Eye (tissue), 1 donor: ENCODE results near the gene PAN3.

Experiments used
- DNase-seq: peaks from one replicate; pipeline ENCODE4 v3.0.0-alpha.2; 2015

Gene PAN3

DNA sequence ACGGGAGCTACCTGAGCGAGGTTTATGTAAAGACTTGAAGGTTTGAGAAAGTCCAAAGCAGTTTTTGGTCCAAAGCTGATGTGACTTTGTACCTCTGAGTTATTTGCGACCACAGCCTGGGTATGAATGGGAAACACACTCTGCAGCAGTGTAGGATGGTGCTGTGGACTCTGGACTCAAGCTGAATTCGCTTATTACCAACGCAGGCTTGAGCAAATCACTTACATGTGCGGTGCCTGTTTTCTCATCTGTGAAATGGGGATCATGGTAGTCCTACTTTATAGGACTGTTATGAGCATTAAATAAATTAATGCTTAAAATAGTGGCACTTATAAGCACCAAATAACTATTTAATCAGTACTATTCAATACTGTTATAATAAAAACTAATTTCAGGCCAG is 176.5 kb downstream of the PAN3 start:
- DNase-seq = no peak

DNA sequence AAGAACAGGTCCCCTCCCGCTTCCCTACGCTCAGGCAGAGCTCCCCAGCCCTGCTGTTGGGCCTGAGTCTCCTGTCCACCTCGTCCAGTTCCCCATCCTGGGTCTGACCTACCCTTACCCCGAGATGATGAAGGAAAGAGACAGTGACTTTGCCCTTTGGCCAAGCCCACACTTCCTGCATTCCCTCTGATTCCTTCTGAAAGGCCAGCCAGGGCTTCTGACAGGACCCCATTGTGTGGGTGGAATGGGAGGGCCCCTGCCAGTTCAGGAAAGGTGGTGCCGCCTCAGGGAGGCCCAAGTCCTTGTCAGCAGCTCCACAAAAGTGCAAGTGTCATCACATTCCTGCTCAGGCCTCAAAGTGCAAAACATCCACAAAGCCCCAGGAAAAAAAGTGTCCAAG is 177.8 kb downstream of the PAN3 start:
- no peak for DNase-seq

- no peak for DNase-seq
These were observed 178.5 kb downstream of the PAN3 start for GRCh38 chr13:28316836-28317235.

DNA sequence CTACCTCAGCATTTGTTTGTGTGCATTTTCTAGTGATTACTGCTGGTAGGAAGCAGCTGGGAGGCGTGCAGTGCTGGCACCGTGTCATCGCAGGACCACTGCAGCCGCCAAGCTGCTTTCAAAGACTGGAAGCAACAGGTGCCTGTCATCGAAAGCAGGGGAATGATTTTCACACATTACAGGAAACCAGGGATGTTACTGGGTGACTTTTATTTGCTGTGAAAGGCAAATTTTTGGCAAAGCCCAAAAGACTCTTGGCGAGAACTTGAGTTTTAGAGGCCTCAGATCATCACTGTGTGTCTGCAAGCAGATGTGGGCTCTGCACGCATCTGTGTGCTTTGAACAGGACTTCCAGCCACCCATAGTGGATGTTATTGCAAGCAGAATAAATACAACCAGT is 180.2 kb downstream of the PAN3 start:
- no peak for DNase-seq

DNA sequence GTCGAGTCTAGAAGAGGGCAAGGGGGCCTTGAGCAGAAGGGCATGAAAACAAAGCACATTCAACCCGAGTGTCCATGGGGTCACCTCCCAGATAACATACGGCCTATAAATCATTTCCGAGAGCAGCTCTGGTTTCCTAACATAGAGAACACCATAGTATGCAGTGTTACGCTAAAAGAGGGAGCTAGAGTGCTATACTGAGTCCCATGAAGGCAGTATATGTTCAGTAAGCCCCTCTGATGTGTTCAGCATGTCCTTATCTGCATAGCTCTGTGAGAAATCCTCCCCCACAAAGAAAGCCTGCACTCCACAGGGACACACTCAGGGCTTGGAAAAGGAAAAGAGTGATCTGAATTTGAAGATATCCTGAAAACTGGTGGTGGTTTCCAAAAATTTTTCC is 181.2 kb downstream of the PAN3 start:
- DNase-seq = no peak

- no peak for DNase-seq
These were observed 181.9 kb downstream of the PAN3 start for GRCh38 chr13:28320209-28320608.

GRCh38 chr13:28320884-28321574 is 182.7 kb downstream of the PAN3 start:
- no peak for DNase-seq

DNA sequence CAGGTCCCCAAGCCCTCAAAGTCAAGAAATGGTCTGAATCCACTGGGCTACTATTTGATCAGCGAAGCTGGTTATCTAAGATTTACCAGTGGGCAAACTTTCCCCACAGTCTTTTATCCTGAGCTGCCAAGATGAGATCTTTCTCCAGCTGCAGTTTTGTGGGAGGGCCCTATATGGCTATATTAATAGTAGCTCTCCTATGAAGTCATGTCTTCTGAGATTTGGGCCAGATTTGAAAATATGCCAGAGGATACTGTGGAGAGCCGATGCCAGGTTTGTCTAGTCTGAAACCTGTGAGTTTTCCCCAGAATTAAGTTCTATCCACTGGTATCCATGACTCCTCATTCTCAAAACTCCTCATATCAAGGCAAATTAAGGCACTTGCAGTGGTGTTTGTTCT is 183.4 kb downstream of the PAN3 start:
- DNase-seq = peak; percentile 45

DNA sequence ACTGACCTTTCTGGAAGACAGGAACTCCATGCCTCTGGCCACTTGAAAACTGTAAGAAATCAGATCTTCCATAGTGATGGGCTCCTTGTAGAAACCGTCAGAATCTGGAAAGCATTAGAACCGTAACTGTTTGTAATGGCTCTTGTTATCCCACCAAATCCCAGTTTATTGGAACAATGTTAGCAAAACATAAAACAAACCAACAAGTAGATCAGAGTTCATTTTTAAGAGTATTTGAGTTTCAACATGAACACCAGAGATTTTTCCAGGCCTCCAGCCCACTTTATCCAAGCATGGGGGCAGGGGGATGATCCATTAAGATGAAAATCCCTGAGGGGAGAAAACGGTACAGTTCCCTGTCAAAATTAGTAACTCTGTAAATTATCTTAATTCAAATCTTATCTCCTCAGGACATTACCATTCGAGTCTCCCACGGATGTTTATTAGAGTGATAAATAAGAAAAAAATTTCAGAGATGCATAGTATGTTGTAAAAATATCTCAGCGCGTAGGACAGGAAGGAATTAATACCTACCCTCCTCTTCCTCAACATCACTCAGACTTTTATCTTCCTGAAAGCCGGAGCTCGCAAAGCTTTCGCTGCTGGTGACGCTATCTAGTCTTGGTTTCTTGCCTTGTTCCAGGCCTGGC is 184.0 kb downstream of the PAN3 start:
- DNase-seq = peak; percentile 64

- peak; percentile 80 for DNase-seq
These were observed 185.9 kb downstream of the PAN3 start for GRCh38 chr13:28324181-28324789.

GRCh38 chr13:28325022-28325421 is 186.7 kb downstream of the PAN3 start:
- DNase-seq = no peak

DNA sequence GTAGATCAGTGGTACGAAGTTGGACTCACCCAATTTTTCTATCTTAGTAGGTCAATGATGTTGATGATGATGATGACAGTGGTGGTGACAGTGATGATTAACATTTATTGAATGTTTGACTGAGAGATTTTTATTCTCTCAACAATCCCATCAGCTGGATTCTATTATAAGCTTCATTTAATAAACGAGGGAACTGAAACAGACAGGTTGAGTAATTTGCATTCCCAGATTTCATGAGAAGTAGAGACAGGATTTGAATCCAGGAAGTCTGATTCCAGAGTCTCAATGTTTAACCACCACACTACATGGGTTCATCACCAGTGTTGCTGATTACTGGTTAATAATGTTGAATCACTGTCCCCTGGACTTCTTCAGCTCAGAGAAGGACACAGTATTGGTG is 187.7 kb downstream of the PAN3 start:
- no peak for DNase-seq

DNA sequence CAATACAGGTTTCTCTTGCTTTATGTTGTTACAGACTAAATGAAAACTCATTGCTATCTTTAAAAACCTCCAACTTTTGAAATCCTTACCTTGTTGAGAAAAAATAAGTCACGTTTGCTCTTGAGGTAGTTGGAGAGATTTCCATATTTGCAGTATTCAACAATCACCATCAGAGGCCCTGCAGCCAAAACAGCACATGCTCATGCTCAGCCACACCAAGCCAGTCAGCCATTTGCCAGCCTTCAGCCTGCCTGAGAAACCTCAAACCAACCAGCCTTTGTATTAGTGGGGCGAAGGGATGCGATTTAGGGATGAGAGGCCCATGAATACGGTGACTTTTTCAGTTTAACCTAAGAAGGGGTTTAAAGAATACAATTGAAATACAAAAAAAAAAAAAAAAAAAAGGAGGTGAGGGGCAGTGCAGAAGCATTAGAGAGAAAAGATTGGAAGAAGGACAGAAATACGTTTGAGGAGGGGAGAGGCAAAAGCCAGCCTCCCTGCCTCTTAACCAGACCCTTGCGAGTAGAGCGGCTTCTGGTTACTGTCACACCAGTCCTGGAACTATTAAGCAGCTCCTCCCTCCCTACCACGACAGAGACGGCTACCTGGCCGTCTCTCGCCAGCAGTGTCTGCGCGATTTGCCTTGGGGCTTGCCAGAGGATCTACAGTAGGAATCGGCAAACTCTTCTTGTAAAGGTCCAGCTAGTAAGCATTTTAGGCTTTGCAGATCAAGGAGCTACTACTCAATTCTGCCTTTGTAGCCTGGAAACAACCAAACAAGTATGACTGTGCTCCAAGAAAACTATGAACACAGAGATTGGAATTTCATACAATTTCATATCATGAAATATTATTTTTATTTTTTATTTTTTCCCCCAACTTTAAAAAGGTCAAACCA is 189.3 kb downstream of the PAN3 start:
- no peak for DNase-seq

GRCh38 chr13:28328271-28328607 is 189.9 kb downstream of the PAN3 start:
- no peak for DNase-seq

DNA sequence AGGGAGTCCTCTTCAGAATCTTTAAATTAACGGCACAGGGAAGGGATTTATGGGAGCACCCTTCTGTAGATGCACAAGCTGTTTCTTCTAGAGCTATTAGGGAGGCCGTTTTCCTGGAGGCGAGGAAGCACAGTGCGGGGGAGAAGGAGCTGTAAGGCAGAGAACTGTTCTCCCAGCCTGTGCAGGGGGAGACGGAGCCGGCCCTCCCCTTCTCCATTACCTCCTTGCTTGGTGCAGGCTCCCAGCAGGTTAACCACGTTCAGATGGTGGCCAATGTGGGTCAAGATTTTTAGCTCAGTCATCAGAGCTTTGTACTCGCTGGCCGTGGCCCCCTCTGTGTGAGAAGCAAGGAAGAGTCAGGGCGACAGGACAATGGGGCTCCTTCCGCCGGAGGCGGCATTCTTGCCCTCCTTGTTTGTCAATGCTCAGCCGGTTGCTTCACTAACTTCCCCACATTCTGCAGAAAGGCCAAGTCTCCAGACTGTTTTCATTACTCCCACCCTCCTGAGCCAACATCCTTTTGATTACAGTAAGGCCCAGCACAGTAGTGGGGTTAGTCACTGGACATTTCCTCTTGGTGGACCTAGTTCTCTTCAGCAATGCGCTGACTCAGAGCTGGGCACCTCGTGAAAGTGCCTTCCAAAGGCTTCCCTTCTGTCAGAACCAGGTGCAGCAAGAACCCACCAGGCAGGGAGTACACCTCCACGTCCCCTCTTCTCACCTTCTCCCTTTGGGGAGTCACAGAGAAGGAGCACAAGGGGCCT is 191.2 kb downstream of the PAN3 start:
- DNase-seq = no peak

DNA sequence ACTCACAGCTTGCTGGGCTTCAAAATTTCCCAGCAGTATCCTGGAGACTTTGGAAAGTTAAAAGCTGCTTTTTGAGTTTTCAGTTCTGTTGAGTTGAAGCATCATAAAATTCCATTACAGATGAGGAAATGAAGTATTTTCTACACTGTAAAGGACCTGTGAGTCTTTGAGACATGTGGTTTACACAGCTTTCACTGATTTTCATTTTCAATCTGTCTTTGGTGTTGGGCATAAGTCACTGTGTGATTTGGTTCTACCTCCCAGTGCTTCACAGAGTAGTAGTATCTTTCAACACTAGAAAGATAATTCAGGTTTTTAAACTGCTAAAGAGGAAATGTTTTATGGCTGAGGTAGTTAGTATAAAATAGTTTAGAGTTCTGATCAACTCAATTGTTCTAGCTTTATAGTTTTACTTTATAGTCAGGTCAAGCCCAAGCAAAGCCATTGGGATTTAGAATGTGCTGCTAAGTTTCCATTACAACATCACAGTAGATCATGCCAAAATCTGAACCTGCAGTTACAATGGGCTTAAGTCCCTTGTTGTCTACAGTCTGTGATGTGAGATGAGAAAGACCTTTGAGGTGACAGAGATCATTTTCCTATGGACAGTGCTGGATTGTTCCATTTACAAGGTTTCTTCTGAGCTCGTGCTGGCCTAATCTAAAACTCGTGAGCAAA is 195.0 kb downstream of the PAN3 start:
- no peak for DNase-seq

DNA sequence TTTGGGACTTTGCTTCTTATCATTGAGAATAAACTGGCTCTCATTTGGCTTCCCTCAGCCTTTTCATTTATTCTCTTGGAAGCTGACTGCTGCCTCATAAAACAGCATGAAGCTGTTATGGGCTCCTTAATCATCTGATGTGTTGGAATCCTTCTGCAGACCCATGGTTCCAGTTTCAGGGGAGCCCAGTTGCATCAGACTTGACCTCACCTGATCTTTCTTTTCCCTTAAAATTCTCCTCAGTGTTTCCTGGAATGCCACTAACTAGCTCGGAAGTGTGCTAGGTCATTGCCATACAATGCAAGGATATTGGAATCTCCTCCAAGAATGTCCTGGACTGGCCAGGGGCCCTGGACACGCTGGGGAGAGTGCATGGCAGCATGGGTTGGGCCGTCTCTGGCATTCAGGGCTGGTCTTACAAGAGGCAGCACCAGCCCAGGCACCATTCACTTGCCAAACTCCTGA is 197.9 kb downstream of the PAN3 start:
- DNase-seq = no peak

DNA sequence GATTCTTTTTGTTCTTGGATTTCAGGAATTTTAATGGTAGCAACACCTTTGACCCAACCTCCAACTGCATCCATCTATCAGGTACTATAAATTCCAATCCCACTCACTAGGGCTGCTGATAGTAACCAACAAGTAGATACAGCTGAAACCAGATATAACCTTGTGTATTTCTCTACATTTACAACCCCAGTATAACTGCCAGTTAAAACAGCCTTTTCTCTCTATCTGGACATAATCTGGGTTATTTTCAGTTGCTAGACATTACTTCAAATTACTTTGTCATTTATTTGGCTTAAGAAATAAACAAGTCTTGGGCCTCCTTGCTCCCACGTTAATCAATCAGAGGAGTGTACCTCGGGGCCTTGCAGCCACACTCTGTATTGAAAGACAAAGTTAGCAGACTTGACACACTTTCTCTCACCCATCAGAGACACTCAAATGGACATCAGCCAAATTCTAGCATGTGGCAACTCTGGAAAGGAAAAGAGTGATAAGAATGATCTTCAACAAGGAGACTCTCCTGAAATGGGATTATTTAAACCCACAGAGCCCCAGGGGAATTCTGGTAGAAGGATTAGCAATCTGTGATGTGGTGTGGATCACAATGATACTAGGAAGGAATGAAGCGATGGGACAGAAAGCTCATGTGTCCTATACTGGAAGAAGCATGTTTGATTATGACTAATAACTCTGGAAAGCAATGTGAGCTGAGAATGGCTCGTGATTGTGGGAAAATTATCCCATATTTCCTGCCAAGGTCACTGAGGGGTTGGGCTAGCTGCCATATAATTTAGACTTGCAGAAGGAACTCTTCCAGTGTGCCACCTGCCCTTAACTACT is 199.0 kb downstream of the PAN3 start:
- no peak for DNase-seq

DNA sequence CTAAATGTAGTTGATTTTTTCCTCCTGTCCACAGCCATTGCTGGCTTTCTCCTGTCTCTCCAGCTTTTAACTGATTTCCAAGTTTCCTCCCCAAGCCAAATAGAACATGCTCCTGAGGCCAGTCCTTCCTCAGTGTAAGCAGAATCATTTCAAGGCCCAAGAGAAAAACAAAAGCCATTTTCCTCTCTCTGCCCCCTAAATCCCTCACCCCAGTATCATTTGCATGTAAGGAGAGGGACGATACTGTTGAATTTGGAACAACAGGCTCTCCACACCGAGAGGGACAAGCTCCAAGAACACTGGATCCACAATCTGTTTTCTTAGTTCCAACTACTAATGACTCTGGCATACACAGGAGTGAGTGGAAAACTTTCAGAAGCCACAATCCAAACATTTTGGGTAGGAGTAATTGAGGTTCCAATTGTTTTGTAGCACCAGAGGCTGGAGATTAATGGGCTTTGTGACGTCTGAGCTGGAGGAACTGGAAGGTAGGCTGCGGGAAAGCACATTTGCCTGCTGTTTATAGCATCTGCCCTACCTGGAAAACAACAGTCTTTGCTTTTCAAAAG is 199.7 kb downstream of the PAN3 start:
- DNase-seq = no peak

GRCh38 chr13:28338742-28339141 is 200.4 kb downstream of the PAN3 start:
- DNase-seq = no peak

- no peak for DNase-seq
These were observed 201.1 kb downstream of the PAN3 start for GRCh38 chr13:28339419-28339818.
